Keratinocyte (primary cell): Measurements from ENCODE around the gene F8. TPM values are rescaled to one million over a fixed set of nuclear protein-coding genes. Genes with fewer than 3 reads are reported as not detected.

Source experiments
- DNase-seq: peaks from one replicate; pipeline ENCODE4 v3.0.0-alpha.2; 2011; ENCODE audit warnings: low read depth, missing footprints, low spot score
- FAIRE-seq: peaks from 2 replicates; lab custom pipeline; 2011; peaks lifted over from hg19 to GRCh38; lab: Jason Lieb, UNC
- H2AFZ ChIP-seq: 2 replicates; pipeline ENCODE4 v1.6.0; 2012; ENCODE audit warnings: low read length, control low read depth, inconsistent platforms; ENCODE audit not compliant: control insufficient read depth
- H3K27ac ChIP-seq: 2 replicates; pipeline ENCODE4 v1.5.1; 2011; ENCODE audit warnings: low read length; ENCODE audit not compliant: control insufficient read depth, insufficient read depth
- H3K27me3 ChIP-seq: 3 replicates; pipeline ENCODE4 v1.6.0; 2011; ENCODE audit warnings: low read length; ENCODE audit not compliant: control insufficient read depth, insufficient read depth; ENCODE audit errors: extremely low read depth
- H3K36me3 ChIP-seq, 2 experiments: 2 replicates in 1 of 2; 3 replicates in 1 of 2; pipeline ENCODE4 v1.5.1; 2011; ENCODE audit warnings: low read length in 2 of 2, mild to moderate bottlenecking in 1 of 2; ENCODE audit not compliant: control insufficient read depth in 2 of 2, insufficient read depth in 2 of 2; ENCODE audit errors: extremely low read depth in 1 of 2
- H3K4me1 ChIP-seq: 3 replicates; pipeline ENCODE4 v1.5.1; 2011; ENCODE audit warnings: low read length; ENCODE audit not compliant: control insufficient read depth, insufficient read depth; ENCODE audit errors: extremely low read depth
- H3K4me2 ChIP-seq: 3 replicates; pipeline ENCODE4 v1.6.0; 2011; ENCODE audit warnings: low read depth, low read length; ENCODE audit not compliant: control insufficient read depth, insufficient read depth; ENCODE audit errors: extremely low read depth
- H3K4me3 ChIP-seq, 3 experiments: fragments of 200-600 bp in 1 of 3; sonication (generic) in 1 of 3; 2 replicates in 2 of 3; 3 replicates in 1 of 3; pipeline ENCODE4 v1.5.1; 2011 to 2016; ENCODE audit warnings: low read length in 3 of 3, mild to moderate bottlenecking in 3 of 3, control low read depth in 2 of 3, inconsistent platforms in 1 of 3, low read depth in 1 of 3, mixed read lengths in 1 of 3, mixed run types in 1 of 3, moderate library complexity in 1 of 3; ENCODE audit not compliant: control insufficient read depth in 2 of 3, insufficient read depth in 2 of 3; ENCODE audit errors: extremely low read depth in 1 of 3
- H3K79me2 ChIP-seq: 2 replicates; pipeline ENCODE4 v1.6.0; 2012; ENCODE audit warnings: low read length; ENCODE audit not compliant: control insufficient read depth, insufficient read depth
- H3K9ac ChIP-seq: 3 replicates; pipeline ENCODE4 v1.6.0; 2011; ENCODE audit warnings: low read length; ENCODE audit not compliant: control insufficient read depth, insufficient read depth; ENCODE audit errors: extremely low read depth
- H3K9me1 ChIP-seq: 3 replicates; pipeline ENCODE4 v1.6.0; 2011; ENCODE audit warnings: low read length; ENCODE audit not compliant: control insufficient read depth, insufficient read depth; ENCODE audit errors: extremely low read depth
- H3K9me3 ChIP-seq: 2 replicates; pipeline ENCODE4 v1.5.1; 2012; ENCODE audit warnings: low read depth, low read length; ENCODE audit not compliant: control insufficient read depth
- H4K20me1 ChIP-seq: 3 replicates; pipeline ENCODE4 v1.6.0; 2011; ENCODE audit warnings: low read length; ENCODE audit not compliant: control insufficient read depth, insufficient read depth; ENCODE audit errors: extremely low read depth
- CTCF ChIP-seq, 3 experiments: IDR thresholded peaks in 1 of 3; conservative IDR thresholded peaks in 1 of 3; optimal IDR thresholded peaks in 1 of 3; 2 replicates in 2 of 3; 3 replicates in 1 of 3; pipeline versions ENCODE3 to v1.5.1; 2011; ENCODE audit warnings: low read length in 3 of 3, mild to moderate bottlenecking in 3 of 3, moderate library complexity in 2 of 3, control low read depth in 1 of 3, inconsistent platforms in 1 of 3; ENCODE audit not compliant: insufficient read depth in 2 of 3; ENCODE audit errors: extremely low read depth in 1 of 3
- EZH2 ChIP-seq: IDR thresholded peaks from one replicate; pipeline ENCODE4 v1.6.1; 2012; ENCODE audit warnings: inconsistent platforms, mild to moderate bottlenecking, low read length, moderate library complexity
- dilution Hi-C: fragments of 300-500 bp; cut with MboI; formaldehyde crosslinking; loops from one replicate; pipeline ENCODE4 v1.7.0; 2020; ENCODE audit warnings: low sequenced_read_pairs; ENCODE audit not compliant: extremely low pct_ligation_motif_present
- polyA plus RNA-seq, 5 experiments: library from polyadenylated mRNA; depleted of rRNA in 3 of 5; stranded (reverse) in 3 of 5; stranded (forward) in 1 of 5; unstranded in 1 of 5; fragments of >200 nt; gene quantifications; 1 replicate in 1 of 5; 2 replicates in 3 of 5; 3 replicates in 1 of 5; pipeline versions ENCODE4 v1.2.1 to v1.2.3, GENCODE V29; 2011 to 2012; ENCODE audit warnings: missing spikeins in 2 of 5, low read depth in 1 of 5, low replicate concordance in 1 of 5

The F8 gene
- polyA plus RNA-seq, 1 donor (not counting 4 experiments of a cell fraction or from before 2014, with no cell fraction given) = 1.3 TPM

DNA sequence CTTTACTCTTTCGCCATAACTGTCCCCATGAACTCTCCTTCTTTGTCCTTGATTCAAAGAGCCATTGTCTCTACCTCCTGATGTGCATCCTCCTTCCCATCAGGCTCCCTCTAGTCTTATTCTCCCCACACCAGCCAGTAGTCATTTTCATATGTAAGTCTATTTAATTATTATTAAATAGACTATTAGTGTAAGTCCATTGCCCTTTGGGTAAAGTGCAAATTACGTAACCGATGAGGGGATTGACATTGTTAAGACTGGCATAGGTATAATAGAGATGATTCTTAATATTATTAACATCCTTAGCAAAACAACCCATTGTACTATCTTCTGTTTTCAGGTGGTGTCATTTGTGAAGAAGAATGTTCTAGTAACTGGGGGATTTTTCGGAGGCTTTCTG, 31.7 kb upstream of the F8 start:
- Histone ChIP-seq H3K79me2 (no peaks in the 10 kb centered on the region), H3K9me1 (no peaks in the 10 kb centered on the region), H4K20me1 (no peaks in the 10 kb centered on the region), H3K36me3 (no peaks in the 10 kb centered on the region), H3K9ac (no peak overlapping the region), H3K27me3 (no peaks in the 10 kb centered on the region), H3K4me1 (peaks cover 4% of the 10 kb centered on the region), H3K4me2 (no peak overlapping the region), H3K9me3 (no peaks in the 10 kb centered on the region), H3K4me3 (no peak overlapping the region), H3K27ac (no peak overlapping the region), H2AFZ (no peak overlapping the region)
- dilution Hi-C loops = no loop called here
- TF ChIP-seq CTCF (optimal IDR thresholded peaks at IDR 0.05 in 1 of 3, IDR thresholded peaks at IDR 0.05 in 1 of 3, conservative IDR thresholded peaks at IDR 0.05 in 1 of 3; ENCODE audit: extremely low read depth in 1 of 3, insufficient read depth in 2 of 3, low read length in 3 of 3) (no peak), EZH2 (no peak)
- DNase-seq = no peak
- FAIRE-seq = no peak

DNA sequence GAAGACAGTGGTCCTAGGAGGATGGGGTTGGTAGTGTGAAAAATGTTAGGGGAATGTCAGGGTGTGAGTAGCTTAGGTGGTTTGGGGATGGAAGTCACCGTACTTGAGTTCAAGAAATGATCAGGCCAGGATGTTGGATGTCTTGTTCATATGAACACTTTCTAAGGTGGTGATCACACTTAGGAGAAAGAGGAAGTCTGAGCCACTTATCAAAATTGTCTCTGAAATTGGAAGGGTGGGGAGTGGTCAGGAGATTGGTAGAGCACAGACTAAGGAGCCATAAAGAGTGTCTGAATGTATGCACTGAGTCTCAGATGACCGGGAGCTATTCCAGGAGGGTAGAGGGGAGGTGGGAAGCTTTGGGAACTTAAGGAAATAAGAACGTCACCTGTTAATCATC, 31.1 kb upstream of the F8 start:
- dilution Hi-C loops = no loop called here
- TF ChIP-seq CTCF (optimal IDR thresholded peaks at IDR 0.05 in 1 of 3, IDR thresholded peaks at IDR 0.05 in 1 of 3, conservative IDR thresholded peaks at IDR 0.05 in 1 of 3; ENCODE audit: extremely low read depth in 1 of 3, insufficient read depth in 2 of 3, low read length in 3 of 3) (no peak), EZH2 (no peak)

More for the DNA sequence above, 31.1 kb upstream of the F8 start:
- Histone ChIP-seq H3K9me3 (no peaks in the 10 kb centered on the region), H2AFZ (no peak overlapping the region), H4K20me1 (no peaks in the 10 kb centered on the region), H3K27me3 (no peaks in the 10 kb centered on the region), H3K9ac (no peak overlapping the region), H3K36me3 (no peaks in the 10 kb centered on the region), H3K27ac (no peak overlapping the region), H3K4me3 (no peak overlapping the region), H3K9me1 (no peaks in the 10 kb centered on the region), H3K79me2 (no peaks in the 10 kb centered on the region), H3K4me1 (peaks cover 4% of the 10 kb centered on the region), H3K4me2 (no peak overlapping the region)
- FAIRE-seq (no peak), DNase-seq (no peak)
